Prostate gland (tissue), 2 donors: ENCODE data around the gene ANO8. TPM values are rescaled to one million over a fixed set of nuclear protein-coding genes. Genes with fewer than 3 reads are reported as not detected.

Experiments
- DNase-seq: peaks from one replicate; pipeline ENCODE4 v3.0.0-alpha.2; 2019; ENCODE audit warnings: low spot score
- H3K27ac ChIP-seq, 2 donors: fragments of 200-600 bp; sonication (generic); 2 replicates each; pipeline ENCODE4 v1.5.1; 2017 to 2019
- H3K27me3 ChIP-seq: fragments of 200-600 bp; sonication (generic); replicated peaks from 2 replicates; pipeline ENCODE4 v1.5.1; 2019; ENCODE audit not compliant: insufficient read depth
- H3K36me3 ChIP-seq, 2 donors: fragments of 200-600 bp; sonication (generic); 1 replicate in 1 of 2; 2 replicates in 1 of 2; pipeline versions ENCODE4 v1.5.1 to v1.8.1; 2017 to 2019
- H3K4me1 ChIP-seq: fragments of 200-600 bp; sonication (generic); replicated peaks from 2 replicates; pipeline ENCODE4 v1.5.1; 2019
- H3K4me3 ChIP-seq, 2 donors: fragments of 200-600 bp; sonication (generic); 2 replicates each; pipeline ENCODE4 v1.5.1; 2017 to 2019
- H3K9me3 ChIP-seq: fragments of 200-600 bp; sonication (generic); 2 replicates; pipeline ENCODE4 v1.5.1; 2017
- CTCF ChIP-seq, 4 experiments: fragments of 200-600 bp in 2 of 4; fragments of 450-650 bp in 2 of 4; sonication (generic) in 2 of 4; IDR thresholded peaks; 1 replicate in 3 of 4; 2 replicates in 1 of 4; pipeline ENCODE4 v1.5.1; 2016 to 2019; ENCODE audit warnings: antibody characterized with exemption in 4 of 4, mild to moderate bottlenecking in 2 of 4, moderate library complexity in 2 of 4
- POLR2A ChIP-seq: fragments of 450-650 bp; IDR thresholded peaks from one replicate; pipeline ENCODE4 v1.6.1; 2016; ENCODE audit warnings: antibody characterized with exemption, mild to moderate bottlenecking
- POLR2AphosphoS5 ChIP-seq: sonication (generic); formaldehyde crosslinking; IDR thresholded peaks from one replicate; pipeline ENCODE4 v1.6.1; 2017; ENCODE audit warnings: antibody characterized with exemption
- WGBS: methylation state at CpG from one replicate; pipeline ENCODE4 v1.1.5; 2018; 5-methylcytosine and 5-hydroxymethylcytosine counted together
- intact Hi-C: fragments of 100-400 bp; cut with DNase I; formaldehyde crosslinking; loops from one replicate; pipeline ENCODE4 v1.14.2; 2022
- total RNA-seq, 2 donors: library from RNA; depleted of rRNA; stranded (reverse); fragments of >200 nt; gene quantifications; one replicate each; pipeline ENCODE4 v1.1.0, GENCODE V29; 2016

The ANO8 gene
- total RNA-seq, 2 donors from 2014 or later, result 9.8 to 10.1 TPM

DNA sequence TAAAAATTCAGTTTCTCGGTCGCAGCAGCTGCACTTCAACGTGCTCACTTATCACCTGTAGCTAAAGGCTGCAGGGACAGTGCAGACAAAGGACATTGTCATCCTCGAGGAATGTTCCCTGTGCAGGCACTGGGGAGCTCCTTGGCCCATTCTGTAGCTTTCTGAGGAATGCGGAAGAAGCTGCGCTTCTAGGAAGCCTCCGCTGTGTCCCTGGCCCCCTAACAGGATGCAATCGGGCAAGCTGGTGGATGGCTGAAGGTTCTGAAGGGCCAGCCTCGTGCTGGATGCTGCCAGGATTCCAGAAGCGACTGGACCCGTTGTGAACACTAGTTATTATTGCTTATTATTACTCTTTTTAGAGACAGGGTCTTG lies 8.1 kb downstream of the ANO8 start:
- peaks cover 9% of the 10 kb centered on the region for H3K4me1 ChIP-seq
- H3K9me3 ChIP-seq, result no peaks in the 10 kb centered on the region
- no peak for TF ChIP-seq POLR2A
- TF ChIP-seq POLR2AphosphoS5, result no peak
- no peak for TF ChIP-seq CTCF (IDR thresholded peaks at IDR 0.05)
- DNase-seq, result no peak
- no peak overlapping the region for H3K27ac ChIP-seq
- H3K36me3 ChIP-seq, result no peaks in the 10 kb centered on the region
- H3K4me3 ChIP-seq, result no peak overlapping the region
- intact Hi-C loops, result no loop called here
- WGBS, result 73% methylated on average over 11 of the region's 11 CpGs
- H3K27me3 ChIP-seq, result no peaks in the 10 kb centered on the region

DNA sequence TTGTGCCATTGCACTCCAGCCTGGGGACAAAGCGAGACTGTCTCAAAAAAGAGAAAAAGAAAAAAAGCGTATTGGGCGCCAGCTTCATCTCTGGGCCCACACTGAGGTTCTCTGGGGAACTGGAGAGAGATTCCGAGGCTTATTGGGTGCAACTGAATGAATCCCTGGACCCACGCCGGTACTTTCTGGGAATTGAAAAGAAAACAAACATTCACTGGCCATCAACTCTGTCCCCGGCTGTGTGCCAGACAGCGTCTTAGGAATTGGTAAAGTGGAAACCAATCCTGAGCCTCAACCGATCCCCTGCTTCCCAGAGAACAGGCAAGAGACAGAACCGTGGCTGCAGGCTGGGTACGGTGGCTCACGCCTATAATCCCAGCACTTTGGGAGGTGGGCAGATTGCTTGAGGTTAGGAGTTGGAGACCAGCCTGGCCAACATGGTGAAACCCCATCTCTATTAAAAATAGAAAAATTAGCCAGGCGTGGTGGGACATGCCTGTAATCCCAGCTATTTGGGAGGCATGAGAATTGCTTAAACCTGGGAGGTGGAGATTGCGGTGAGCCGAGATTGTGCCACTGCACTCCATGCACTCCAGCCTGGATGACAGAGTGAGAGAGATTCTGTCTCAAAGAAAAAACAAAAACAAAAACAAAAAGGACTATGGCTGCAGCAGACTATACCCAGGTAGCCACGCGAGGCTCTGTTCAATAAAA lies 8.6 kb downstream of the ANO8 start:
- TF ChIP-seq CTCF (IDR thresholded peaks at IDR 0.05), result no peak
- TF ChIP-seq POLR2AphosphoS5, result peak; percentile 58
- DNase-seq, result peak; percentile 67
- intact Hi-C loops, result no loop called here
- Histone ChIP-seq H3K4me1 (peaks cover 9% of the 10 kb centered on the region), H3K4me3 (no peak overlapping the region), H3K9me3 (no peaks in the 10 kb centered on the region), H3K27ac (peak overlapping the region; percentile 16 to 20), H3K27me3 (no peaks in the 10 kb centered on the region), H3K36me3 (no peaks in the 10 kb centered on the region)
- 40% methylated on average over 17 of the region's 17 CpGs for WGBS

GRCh38 chr19:17325133-17325532 lies 9.5 kb downstream of the ANO8 start:
- Histone ChIP-seq H3K4me3 (no peak overlapping the region), H3K36me3 (peaks cover 0 to 5% of the 10 kb centered on the region in 2 donors), H3K27ac (no peak overlapping the region), H3K4me1 (peaks cover 9% of the 10 kb centered on the region), H3K9me3 (no peaks in the 10 kb centered on the region), H3K27me3 (no peaks in the 10 kb centered on the region)
- TF ChIP-seq POLR2AphosphoS5 (no peak), CTCF (IDR thresholded peaks at IDR 0.05) (no peak), POLR2A (no peak)
- intact Hi-C loops, result no loop called here
- no peak for DNase-seq
- 95% methylated on average over 18 of the region's 20 CpGs for WGBS

GRCh38 chr19:17324357-17325114 lies 10.1 kb downstream of the ANO8 start:
- no peak for TF ChIP-seq POLR2AphosphoS5
- Histone ChIP-seq H3K4me1 (peaks cover 9% of the 10 kb centered on the region), H3K27me3 (no peaks in the 10 kb centered on the region), H3K9me3 (no peaks in the 10 kb centered on the region), H3K36me3 (peaks cover 0 to 7% of the 10 kb centered on the region in 2 donors), H3K27ac (no peak overlapping the region), H3K4me3 (no peak overlapping the region)
- intact Hi-C loops, result no loop called here
- DNase-seq, result no peak
- 91% methylated on average over 28 of the region's 28 CpGs for WGBS

GRCh38 chr19:17323964-17324332 lies 10.7 kb downstream of the ANO8 start:
- H3K4me1 ChIP-seq, result peaks cover 9% of the 10 kb centered on the region
- no peak for DNase-seq
- TF ChIP-seq POLR2A, result no peak
- TF ChIP-seq POLR2AphosphoS5, result no peak
- no peak for TF ChIP-seq CTCF (IDR thresholded peaks at IDR 0.05)
- H3K27me3 ChIP-seq, result no peaks in the 10 kb centered on the region
- H3K4me3 ChIP-seq, result no peak overlapping the region
- peaks cover 0 to 11% of the 10 kb centered on the region in 2 donors for H3K36me3 ChIP-seq
- H3K27ac ChIP-seq, result no peak overlapping the region
- WGBS, result 56% methylated on average over 6 of the region's 7 CpGs
- intact Hi-C loops, result no loop called here
- no peaks in the 10 kb centered on the region for H3K9me3 ChIP-seq
